BE2C (cell line): ENCODE data around the gene ADSL.

ENCODE experiments used
- DNase-seq: peaks from one replicate; pipeline ENCODE4 v3.0.0-alpha.2; 2020
- H3K27me3 ChIP-seq: fragments of 250-450 bp; sonication (Bioruptor Pico); 2 replicates; pipeline ENCODE4 v1.5.1; 2020; ENCODE audit warnings: mild to moderate bottlenecking
- H3K36me3 ChIP-seq: fragments of 250-450 bp; sonication (Bioruptor Pico); 2 replicates; pipeline ENCODE4 v1.5.1; 2020; ENCODE audit warnings: mild to moderate bottlenecking
- H3K4me1 ChIP-seq: fragments of 250-450 bp; sonication (Bioruptor Pico); 2 replicates; pipeline ENCODE4 v1.5.1; 2020
- H3K4me3 ChIP-seq: 2 replicates; pipeline ENCODE4 v1.5.1; 2011; ENCODE audit warnings: low read depth, low read length
- H3K9me3 ChIP-seq: fragments of 250-450 bp; sonication (Bioruptor Pico); 2 replicates; pipeline ENCODE4 v1.5.1; 2020
- CTCF ChIP-seq: IDR thresholded peaks from 2 replicates; pipeline ENCODE4 v1.5.1; 2012; ENCODE audit warnings: mild to moderate bottlenecking, low read depth, low read length

Gene ADSL

GRCh38 chr22:40416267-40416570 is 69.9 kb downstream of the ADSL start:
- Histone ChIP-seq H3K27me3 (no peaks in the 10 kb centered on the region), H3K36me3 (peaks cover 44% of the 10 kb centered on the region), H3K9me3 (no peaks in the 10 kb centered on the region), H3K4me1 (peaks cover 11% of the 10 kb centered on the region), H3K4me3 (no peak overlapping the region)
- no peak for TF ChIP-seq CTCF
- no peak for DNase-seq

DNA sequence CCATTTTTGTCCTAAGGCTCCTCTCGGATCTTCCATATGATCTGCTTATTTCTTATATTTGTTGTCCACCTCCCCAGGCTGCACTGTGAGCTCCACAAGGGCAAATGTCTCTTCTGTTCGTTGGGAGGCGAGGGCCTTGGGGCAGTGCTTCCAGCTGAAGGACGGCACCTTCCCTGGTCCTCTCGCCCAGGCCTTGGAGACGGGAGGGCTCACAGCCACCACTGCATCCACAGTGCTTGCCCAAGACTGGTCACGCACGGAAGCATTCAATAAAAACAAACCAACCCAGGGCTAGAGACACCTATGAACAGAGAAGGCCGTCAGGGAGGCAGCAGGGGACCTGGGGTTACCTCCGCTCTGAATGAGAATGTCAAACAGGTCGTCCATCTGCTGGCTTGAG is 70.3 kb downstream of the ADSL start:
- Histone ChIP-seq H3K4me1 (peaks cover 11% of the 10 kb centered on the region), H3K9me3 (no peaks in the 10 kb centered on the region), H3K27me3 (no peaks in the 10 kb centered on the region), H3K4me3 (no peak overlapping the region), H3K36me3 (peaks cover 40% of the 10 kb centered on the region)
- DNase-seq = no peak
- no peak for TF ChIP-seq CTCF

GRCh38 chr22:40417041-40417440 is 70.7 kb downstream of the ADSL start:
- Histone ChIP-seq H3K9me3 (no peaks in the 10 kb centered on the region), H3K4me1 (peaks cover 11% of the 10 kb centered on the region), H3K36me3 (peaks cover 38% of the 10 kb centered on the region), H3K4me3 (no peak overlapping the region), H3K27me3 (no peaks in the 10 kb centered on the region)
- TF ChIP-seq CTCF = no peak
- DNase-seq = no peak

DNA sequence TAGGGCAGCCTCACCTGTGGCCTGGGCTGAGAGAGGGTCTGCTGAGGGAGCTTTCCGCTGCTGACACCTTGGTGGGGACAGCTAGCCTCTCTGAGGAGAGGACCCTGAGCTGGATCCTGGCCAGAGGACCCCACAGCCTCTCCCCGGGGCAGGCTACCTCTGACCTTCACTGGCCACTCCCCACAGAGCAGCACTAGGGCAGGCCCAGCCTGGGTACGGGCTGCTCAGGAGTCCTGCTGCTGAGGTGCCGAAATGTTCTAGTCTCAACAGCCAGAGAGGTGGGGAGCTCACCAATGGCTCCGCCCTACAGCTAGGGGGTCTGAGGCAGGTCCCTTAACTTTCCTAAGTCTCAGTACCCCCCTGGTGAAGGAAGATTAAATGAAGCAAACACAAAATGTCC is 71.6 kb downstream of the ADSL start:
- Histone ChIP-seq H3K36me3 (peaks cover 38% of the 10 kb centered on the region), H3K4me3 (no peak overlapping the region), H3K27me3 (no peaks in the 10 kb centered on the region), H3K9me3 (no peaks in the 10 kb centered on the region), H3K4me1 (peaks cover 11% of the 10 kb centered on the region)
- DNase-seq = no peak
- TF ChIP-seq CTCF = no peak

DNA sequence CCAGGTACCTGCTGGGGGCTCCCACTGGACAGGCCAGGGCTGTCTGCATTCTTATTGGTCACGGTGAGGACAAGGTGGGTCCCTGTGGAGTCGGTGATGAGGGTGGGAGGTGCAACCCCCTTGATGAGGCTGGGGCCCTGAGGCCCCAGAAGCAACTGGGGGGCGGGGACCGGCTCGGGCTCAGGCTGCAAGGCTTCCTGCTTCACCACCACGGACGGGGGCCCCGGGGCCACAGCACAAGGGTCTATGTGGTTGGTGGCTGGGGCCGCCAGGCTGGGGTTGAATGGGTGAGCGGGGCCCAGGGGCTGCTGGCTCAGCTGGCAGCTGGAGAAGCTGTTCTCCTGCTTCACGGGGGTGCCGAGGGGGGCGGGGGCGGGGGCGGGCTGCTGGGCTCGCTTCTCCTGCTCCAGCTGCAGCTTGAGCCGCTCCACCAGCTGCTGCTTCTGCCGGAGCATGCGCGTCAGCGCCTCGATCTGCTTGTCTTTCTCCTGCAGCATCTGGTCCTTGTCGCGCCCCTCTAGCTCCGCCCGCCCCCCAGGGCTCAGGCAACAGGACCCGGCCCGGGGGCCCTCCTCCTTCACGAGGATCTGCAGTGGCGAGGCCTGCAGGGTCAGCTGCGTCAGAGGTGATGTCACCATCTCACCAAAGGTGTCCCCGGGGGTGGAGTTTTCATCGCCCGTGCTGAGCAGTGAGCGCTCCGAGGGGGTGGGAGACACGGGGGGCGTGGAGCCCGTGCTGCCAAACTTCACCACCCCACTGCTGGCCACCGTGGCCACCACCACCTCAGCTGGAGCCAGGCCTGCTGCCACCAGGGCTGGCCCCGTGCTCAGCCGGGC is 72.3 kb downstream of the ADSL start:
- peaks cover 38% of the 10 kb centered on the region for H3K36me3 ChIP-seq
- DNase-seq = peak; percentile 96

More for the DNA sequence above, 72.3 kb downstream of the ADSL start:
- Histone ChIP-seq H3K27me3 (no peaks in the 10 kb centered on the region), H3K4me1 (peaks cover 11% of the 10 kb centered on the region), H3K9me3 (no peaks in the 10 kb centered on the region), H3K4me3 (no peak overlapping the region)
- TF ChIP-seq CTCF = no peak
